OCI-LY1 (cell line): Measurements from ENCODE around the gene CACNA1C.

Experiments used
- EZH2 ChIP-seq: fragments of 200-600 bp; sonication (generic), shearing (Covaris generic); IDR thresholded peaks from 2 replicates; pipeline ENCODE4 v1.8.0; 2017; ENCODE audit warnings: borderline replicate concordance, mixed run types, mild to moderate bottlenecking, antibody characterized with exemption, low read length, moderate library complexity, mixed read lengths
- TF ChIP-seq, protein P1 (sequence below): fragments of 200-600 bp; sonication (generic), shearing (Covaris generic); IDR thresholded peaks from 2 replicates; pipeline ENCODE4 v1.5.1; 2017; ENCODE audit warnings: mild to moderate bottlenecking, antibody characterized with exemption, low read length, moderate library complexity, mixed read lengths

DNA sequence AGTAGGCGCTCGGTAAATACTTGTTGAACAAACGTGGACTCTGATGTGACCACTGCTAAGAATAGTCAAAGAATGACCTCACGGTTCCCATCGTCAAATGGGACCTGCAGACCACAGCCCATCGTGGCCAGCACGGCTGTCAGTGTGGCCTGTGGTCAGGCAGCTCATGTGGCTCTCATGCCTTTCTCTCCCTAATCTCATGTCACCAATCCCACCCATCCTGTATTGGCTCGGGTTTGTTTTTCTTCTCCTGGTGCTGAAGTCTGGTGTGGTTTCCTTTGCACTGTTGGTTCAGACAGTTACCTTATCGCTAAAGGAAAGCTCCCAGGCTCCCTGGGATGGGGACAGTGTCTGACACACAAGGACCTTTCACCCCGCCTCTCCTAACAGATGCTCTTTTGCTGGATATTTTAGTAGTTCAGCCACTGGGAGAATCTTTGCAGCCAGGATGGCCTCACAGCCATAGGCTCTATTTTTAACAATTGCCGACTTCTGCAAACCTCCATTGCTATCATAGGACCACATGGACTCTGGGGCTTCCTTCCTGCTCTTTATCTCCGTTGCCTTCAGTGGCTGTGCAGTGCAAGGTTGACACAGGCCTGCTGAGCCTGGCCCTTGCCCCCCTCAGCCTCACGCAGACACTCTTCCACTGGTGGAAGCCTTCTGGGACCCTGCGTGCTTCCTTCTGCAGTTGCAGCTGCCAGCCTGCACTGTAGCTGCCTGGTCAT lies 448.8 kb downstream of the CACNA1C start:
- no peak for TF ChIP-seq EZH2
- TF ChIP-seq, protein P1, sequence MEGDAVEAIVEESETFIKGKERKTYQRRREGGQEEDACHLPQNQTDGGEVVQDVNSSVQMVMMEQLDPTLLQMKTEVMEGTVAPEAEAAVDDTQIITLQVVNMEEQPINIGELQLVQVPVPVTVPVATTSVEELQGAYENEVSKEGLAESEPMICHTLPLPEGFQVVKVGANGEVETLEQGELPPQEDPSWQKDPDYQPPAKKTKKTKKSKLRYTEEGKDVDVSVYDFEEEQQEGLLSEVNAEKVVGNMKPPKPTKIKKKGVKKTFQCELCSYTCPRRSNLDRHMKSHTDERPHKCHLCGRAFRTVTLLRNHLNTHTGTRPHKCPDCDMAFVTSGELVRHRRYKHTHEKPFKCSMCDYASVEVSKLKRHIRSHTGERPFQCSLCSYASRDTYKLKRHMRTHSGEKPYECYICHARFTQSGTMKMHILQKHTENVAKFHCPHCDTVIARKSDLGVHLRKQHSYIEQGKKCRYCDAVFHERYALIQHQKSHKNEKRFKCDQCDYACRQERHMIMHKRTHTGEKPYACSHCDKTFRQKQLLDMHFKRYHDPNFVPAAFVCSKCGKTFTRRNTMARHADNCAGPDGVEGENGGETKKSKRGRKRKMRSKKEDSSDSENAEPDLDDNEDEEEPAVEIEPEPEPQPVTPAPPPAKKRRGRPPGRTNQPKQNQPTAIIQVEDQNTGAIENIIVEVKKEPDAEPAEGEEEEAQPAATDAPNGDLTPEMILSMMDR, result no peak
